Non-pigmented ciliary epithelial cell (primary cell): ENCODE data around the gene KRTAP29-1.
A peak's percentile ranks its signal among the peaks of the same experiment; 100 is the strongest.

Experiments
- DNase-seq: peaks from one replicate; pipeline ENCODE4 v3.0.0-alpha.2; 2010; ENCODE audit warnings: low read depth

Gene KRTAP29-1

GRCh38 chr17:41328207-41328606 lies 25.6 kb upstream of the KRTAP29-1 start:
- DNase-seq = no peak

GRCh38 chr17:41327411-41328120 lies 24.9 kb upstream of the KRTAP29-1 start:
- DNase-seq = no peak

- no peak for DNase-seq
These were observed 23.8 kb upstream of the KRTAP29-1 start for GRCh38 chr17:41326173-41327145.

GRCh38 chr17:41325611-41326010 lies 23.0 kb upstream of the KRTAP29-1 start:
- no peak for DNase-seq

- DNase-seq = no peak
These were observed 22.5 kb upstream of the KRTAP29-1 start for GRCh38 chr17:41325126-41325525.

- DNase-seq = no peak
These were observed 21.8 kb upstream of the KRTAP29-1 start for GRCh38 chr17:41324180-41325075.

GRCh38 chr17:41322903-41323895 lies 20.5 kb upstream of the KRTAP29-1 start:
- no peak for DNase-seq

GRCh38 chr17:41322094-41322902 lies 19.6 kb upstream of the KRTAP29-1 start:
- peak; percentile 35 for DNase-seq

- no peak for DNase-seq
These were observed 15.6 kb upstream of the KRTAP29-1 start for GRCh38 chr17:41318231-41318630.

GRCh38 chr17:41315814-41316445 lies 13.3 kb upstream of the KRTAP29-1 start:
- DNase-seq = no peak

- DNase-seq = no peak
These were observed 12.6 kb upstream of the KRTAP29-1 start, which contains the start of gene KRTAP17-1 for GRCh38 chr17:41315204-41315794. TSS of gene KRTAP17-1 (minus strand) at chr17:41315710. CDS start at chr17:41315650, 60 bp downstream.

- DNase-seq = no peak
These were observed 8.5 kb upstream of the KRTAP29-1 start for GRCh38 chr17:41311111-41311510.

- DNase-seq = no peak
These were observed 6.3 kb upstream of the KRTAP29-1 start, which contains the start of gene KRTAP16-1 for GRCh38 chr17:41308918-41309359. TSS of gene KRTAP16-1 (minus strand) at chr17:41309309. CDS start at chr17:41309253, 56 bp downstream.

- DNase-seq = no peak
These were observed 5.7 kb upstream of the KRTAP29-1 start for GRCh38 chr17:41308251-41308917.

GRCh38 chr17:41307647-41308046 lies 5.0 kb upstream of the KRTAP29-1 start:
- peak; percentile 5 for DNase-seq

- no peak for DNase-seq
These were observed 1.4 kb upstream of the KRTAP29-1 start for GRCh38 chr17:41304091-41304490.

- no peak for DNase-seq
These were observed 330 bp upstream of the KRTAP29-1 start for GRCh38 chr17:41302981-41303380.

- no peak for DNase-seq
These were observed 1.4 kb downstream of the KRTAP29-1 start for GRCh38 chr17:41301204-41301790.
